Stomach (tissue), 4 donors: ENCODE data around the gene TFDP2.

Experiments used
- CTCF ChIP-seq, 7 experiments: fragments of 450-650 bp in 4 of 7; fragments of 200-600 bp in 3 of 7; sonication (generic) in 3 of 7; IDR thresholded peaks; one replicate each; pipeline ENCODE4 v1.5.1; 2016 to 2019; ENCODE audit warnings: antibody characterized with exemption in 7 of 7, control low read depth in 2 of 7, mild to moderate bottlenecking in 1 of 7
- POLR2A ChIP-seq, 4 donors: fragments of 450-650 bp; IDR thresholded peaks; one replicate each; pipeline ENCODE4 v1.6.1; 2016; ENCODE audit warnings: antibody characterized with exemption in 4 of 4, control low read depth in 2 of 4, mild to moderate bottlenecking in 1 of 4, moderate library complexity in 1 of 4

GRCh38 chr3:142150271-142150670 is 927 bp upstream of the TFDP2 start:
- no peak for TF ChIP-seq POLR2A (IDR thresholded peaks at IDR 0.05)
- TF ChIP-seq CTCF (IDR thresholded peaks at IDR 0.05) = no peak
